GM18907 (cell line): Measurements from ENCODE around the gene CSNK1G3.

Experiments used
- ATAC-seq: cut with Tn5 transposase; IDR thresholded peaks from one replicate; pipeline ENCODE4 v1.9.1; 2021; ENCODE audit warnings: mild to moderate bottlenecking, moderate library complexity; ENCODE audit not compliant: unreplicated experiment

The CSNK1G3 gene

GRCh38 chr5:123557907-123558306, 45.9 kb downstream of the CSNK1G3 start:
- no peak for ATAC-seq

- ATAC-seq: no peak
These were observed 46.9 kb downstream of the CSNK1G3 start for GRCh38 chr5:123558762-123559433.

GRCh38 chr5:123559434-123559775, 47.4 kb downstream of the CSNK1G3 start:
- ATAC-seq: no peak

- no peak for ATAC-seq
These were observed 49.3 kb downstream of the CSNK1G3 start for GRCh38 chr5:123561230-123561629.

- peak; percentile 77 for ATAC-seq
These were observed 60.0 kb downstream of the CSNK1G3 start for GRCh38 chr5:123571927-123572326.

- no peak for ATAC-seq
These were observed 66.4 kb downstream of the CSNK1G3 start for GRCh38 chr5:123578390-123578789.

- ATAC-seq: no peak
These were observed 67.4 kb downstream of the CSNK1G3 start for GRCh38 chr5:123579410-123579809.

- no peak for ATAC-seq
These were observed 70.7 kb downstream of the CSNK1G3 start for GRCh38 chr5:123582550-123583285.

GRCh38 chr5:123585871-123586270, 73.9 kb downstream of the CSNK1G3 start:
- ATAC-seq: no peak

- no peak for ATAC-seq
These were observed 82.5 kb downstream of the CSNK1G3 start for GRCh38 chr5:123594434-123594833.

GRCh38 chr5:123597018-123597417, 85.0 kb downstream of the CSNK1G3 start:
- ATAC-seq: no peak

GRCh38 chr5:123598028-123598689, 86.2 kb downstream of the CSNK1G3 start:
- peak; percentile 72 for ATAC-seq

GRCh38 chr5:123599171-123599570, 87.2 kb downstream of the CSNK1G3 start:
- no peak for ATAC-seq

GRCh38 chr5:123601610-123602009, 89.6 kb downstream of the CSNK1G3 start:
- no peak for ATAC-seq

- peak; percentile 64 for ATAC-seq
These were observed 93.8 kb downstream of the CSNK1G3 start for GRCh38 chr5:123605822-123606221.

- ATAC-seq: no peak
These were observed 98.2 kb downstream of the CSNK1G3 start for GRCh38 chr5:123610209-123610608.

GRCh38 chr5:123610665-123611405, 98.9 kb downstream of the CSNK1G3 start:
- peak; percentile 74 for ATAC-seq

GRCh38 chr5:123611406-123611709, 99.4 kb downstream of the CSNK1G3 start:
- peak; percentile 4 for ATAC-seq

GRCh38 chr5:123617561-123617960, 105.6 kb downstream of the CSNK1G3 start:
- ATAC-seq: no peak

GRCh38 chr5:123626051-123626450, 114.1 kb downstream of the CSNK1G3 start:
- ATAC-seq: no peak

GRCh38 chr5:123628860-123629544, 117.0 kb downstream of the CSNK1G3 start:
- ATAC-seq: no peak
